IPS-18c (cell line): ENCODE measurements around the gene OSBPL10.

Source experiments
- H3K4me3 ChIP-seq: 2 replicates; pipeline ENCODE4 v1.7.0; 2013; ENCODE audit warnings: low read depth, mild to moderate bottlenecking, low read length, moderate library complexity; ENCODE audit not compliant: insufficient read depth
- H3K9me3 ChIP-seq: one replicate; pipeline ENCODE4 v1.6.1; 2013; ENCODE audit warnings: mild to moderate bottlenecking, low read length, moderate library complexity; ENCODE audit not compliant: control insufficient read depth, insufficient read depth

OSBPL10 gene

GRCh38 chr3:31740397-31740796, 240.7 kb downstream of the OSBPL10 start:
- Histone ChIP-seq H3K9me3 (no peaks in the 10 kb centered on the region), H3K4me3 (no peak overlapping the region)

DNA sequence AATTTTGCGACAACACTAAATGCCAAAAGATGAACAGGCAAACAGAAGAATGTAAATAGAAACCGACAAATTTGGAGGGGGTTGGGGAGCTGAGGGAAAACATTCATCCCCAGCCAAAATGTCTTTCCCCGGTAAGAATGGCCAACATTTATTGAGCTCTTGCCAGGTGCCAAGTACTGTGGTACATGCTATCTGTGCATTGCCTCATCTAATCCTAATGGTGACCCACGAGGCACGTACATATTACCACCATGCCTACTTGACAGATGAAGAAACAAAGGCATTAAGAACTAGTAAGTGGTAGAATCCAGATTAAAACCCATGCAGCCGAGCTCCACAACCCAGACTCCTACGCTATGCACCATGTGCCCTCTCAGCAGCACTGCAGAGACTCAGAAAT, 242.7 kb downstream of the OSBPL10 start:
- Histone ChIP-seq H3K4me3 (no peak overlapping the region), H3K9me3 (no peaks in the 10 kb centered on the region)

GRCh38 chr3:31735667-31736066, 245.4 kb downstream of the OSBPL10 start:
- Histone ChIP-seq H3K9me3 (no peaks in the 10 kb centered on the region), H3K4me3 (no peak overlapping the region)

- no peak overlapping the region for H3K4me3 ChIP-seq
These were observed 247.8 kb downstream of the OSBPL10 start for GRCh38 chr3:31733234-31733667.

DNA sequence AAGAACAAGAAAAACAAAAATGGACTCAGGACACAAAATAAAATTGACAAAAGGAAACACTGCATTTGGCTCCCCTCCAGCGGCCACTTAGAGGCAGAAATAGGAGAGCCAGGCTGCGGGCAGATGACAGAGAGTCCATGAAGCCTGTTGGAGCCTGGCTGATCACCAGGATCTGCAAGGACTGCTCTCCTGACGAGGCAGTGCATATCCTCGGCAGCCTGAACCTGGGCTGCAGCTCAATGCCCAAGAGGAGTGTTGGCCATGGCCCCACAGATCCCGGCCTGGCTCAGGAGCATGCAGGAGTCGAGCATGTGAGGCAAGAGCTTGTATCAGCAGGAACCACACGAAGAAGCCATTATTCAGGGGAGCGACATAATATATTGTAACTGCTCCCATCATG, 248.5 kb downstream of the OSBPL10 start:
- no peak overlapping the region for H3K4me3 ChIP-seq
- no peaks in the 10 kb centered on the region for H3K9me3 ChIP-seq

More at GRCh38 chr3:31733234-31733667, 247.8 kb downstream of the OSBPL10 start:
- no peaks in the 10 kb centered on the region for H3K9me3 ChIP-seq

GRCh38 chr3:31729573-31729972, 251.5 kb downstream of the OSBPL10 start:
- H3K4me3 ChIP-seq: no peak overlapping the region

DNA sequence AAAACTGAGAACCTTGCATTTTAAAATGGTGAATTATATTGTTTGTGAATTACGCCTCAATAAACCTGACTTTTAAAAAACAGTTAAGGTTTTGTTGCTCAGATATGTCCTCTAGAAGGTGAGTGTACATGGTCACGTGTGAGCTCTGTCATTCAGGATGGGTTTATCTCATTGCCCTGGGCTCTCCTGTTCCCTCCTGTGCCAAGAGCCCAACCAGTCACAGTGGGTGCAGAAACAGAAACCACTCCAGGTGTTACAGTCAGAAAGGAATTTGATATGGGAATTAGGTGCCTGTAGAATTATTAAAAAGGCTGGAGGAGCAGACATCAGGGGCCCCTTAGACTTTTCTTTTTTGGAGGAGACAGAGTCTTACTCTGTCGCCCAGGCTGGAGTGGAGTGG, 252.0 kb downstream of the OSBPL10 start:
- H3K9me3 ChIP-seq: no peaks in the 10 kb centered on the region
- no peak overlapping the region for H3K4me3 ChIP-seq

More at GRCh38 chr3:31729573-31729972, 251.5 kb downstream of the OSBPL10 start:
- H3K9me3 ChIP-seq: no peaks in the 10 kb centered on the region

DNA sequence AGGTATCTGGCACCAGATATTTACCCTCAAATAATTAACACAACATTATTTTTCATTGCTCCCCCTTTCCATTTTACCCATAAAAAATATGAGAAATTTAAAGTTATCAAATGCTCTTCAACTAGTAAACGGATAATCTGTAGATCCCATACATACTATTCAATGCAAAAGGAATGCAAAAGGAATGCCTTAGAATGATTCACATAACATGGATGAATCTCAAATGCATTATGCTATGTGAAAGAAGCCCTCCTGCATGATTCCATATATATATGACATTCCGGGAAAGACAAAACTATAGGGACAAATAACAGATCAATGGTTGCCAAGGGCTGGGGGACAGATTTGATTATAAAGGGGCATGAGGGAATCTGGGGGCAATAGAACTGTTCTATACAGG, 252.7 kb downstream of the OSBPL10 start:
- Histone ChIP-seq H3K9me3 (no peaks in the 10 kb centered on the region), H3K4me3 (no peak overlapping the region)

DNA sequence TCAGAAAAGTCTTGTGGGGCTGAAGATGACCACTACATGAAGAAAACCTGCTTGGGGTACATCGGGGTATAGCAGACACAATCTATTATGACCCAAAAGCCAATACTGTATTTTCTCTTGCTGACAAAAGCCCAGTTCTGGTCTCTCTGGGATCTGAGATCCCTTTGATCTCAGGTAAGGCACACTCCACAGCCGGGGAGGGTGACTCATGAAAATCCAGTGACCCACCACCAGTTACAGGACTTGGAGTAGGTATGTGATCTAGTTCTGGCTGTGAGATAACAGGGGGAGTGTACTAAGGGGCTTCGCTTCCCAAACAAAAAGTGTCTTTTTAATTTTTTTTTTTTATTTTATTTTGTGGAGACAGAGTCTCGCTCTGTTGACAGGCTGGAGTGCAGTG, 255.1 kb downstream of the OSBPL10 start:
- no peak overlapping the region for H3K4me3 ChIP-seq
- no peaks in the 10 kb centered on the region for H3K9me3 ChIP-seq

DNA sequence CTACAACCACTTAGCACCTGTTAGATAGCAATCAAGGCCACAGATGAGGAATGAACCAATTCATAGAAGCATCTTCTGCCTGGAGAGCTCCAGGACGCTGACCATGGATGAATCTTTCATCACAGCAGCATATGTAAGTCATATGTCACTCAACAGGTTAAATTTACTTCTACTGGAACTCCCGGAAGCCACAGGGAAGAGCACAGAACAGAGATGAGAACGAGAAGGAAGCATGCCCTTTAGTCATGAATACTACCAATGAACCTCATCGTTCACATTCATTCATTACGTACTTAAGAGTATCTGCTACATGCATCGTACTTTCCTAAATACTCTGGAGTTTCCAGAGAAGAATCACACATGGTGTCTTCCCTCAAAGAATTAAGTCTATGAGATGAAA, 255.5 kb downstream of the OSBPL10 start:
- Histone ChIP-seq H3K9me3 (no peaks in the 10 kb centered on the region), H3K4me3 (no peak overlapping the region)

GRCh38 chr3:31724651-31725050, 256.4 kb downstream of the OSBPL10 start:
- H3K9me3 ChIP-seq: no peaks in the 10 kb centered on the region

DNA sequence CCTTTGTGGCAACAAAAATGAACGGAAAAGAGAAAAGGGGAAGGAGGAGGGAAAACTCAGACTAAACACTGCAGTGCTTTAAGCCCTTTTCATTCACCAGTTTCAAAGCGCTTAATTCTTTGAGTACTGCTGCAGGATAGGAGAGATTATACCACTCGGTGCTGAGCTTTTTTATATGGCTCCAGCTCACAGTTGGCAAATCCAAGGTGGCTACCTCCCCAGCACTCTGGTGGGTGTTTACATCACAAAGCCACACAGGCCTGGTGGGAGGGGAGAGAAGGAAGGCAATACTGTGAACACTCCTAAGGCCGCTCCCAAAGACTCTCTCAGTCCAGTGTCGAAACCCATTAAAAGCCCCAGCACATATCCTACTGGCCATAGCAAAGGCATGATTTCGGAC, 256.9 kb downstream of the OSBPL10 start:
- H3K4me3 ChIP-seq: no peak overlapping the region
- H3K9me3 ChIP-seq: no peaks in the 10 kb centered on the region

More at GRCh38 chr3:31724651-31725050, 256.4 kb downstream of the OSBPL10 start:
- no peak overlapping the region for H3K4me3 ChIP-seq

DNA sequence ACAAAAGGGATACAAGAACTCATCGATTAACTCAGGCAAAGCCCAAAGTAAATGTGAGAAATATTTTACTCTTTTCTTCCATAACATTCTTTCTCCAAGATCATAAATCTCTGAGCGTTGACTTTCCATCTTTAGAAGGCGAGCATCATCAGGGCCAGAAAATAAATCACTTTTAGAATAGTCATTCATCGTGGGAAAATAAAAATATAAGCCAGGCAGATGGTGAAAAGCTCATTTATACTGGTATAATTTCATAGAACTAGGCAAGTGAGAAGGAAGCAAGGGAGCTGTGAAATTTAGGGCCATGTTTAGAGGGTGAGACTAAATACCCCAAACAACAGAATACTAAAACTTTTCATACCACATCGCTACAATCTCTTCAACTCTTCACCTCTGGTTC, 257.4 kb downstream of the OSBPL10 start:
- Histone ChIP-seq H3K9me3 (no peaks in the 10 kb centered on the region), H3K4me3 (no peak overlapping the region)

DNA sequence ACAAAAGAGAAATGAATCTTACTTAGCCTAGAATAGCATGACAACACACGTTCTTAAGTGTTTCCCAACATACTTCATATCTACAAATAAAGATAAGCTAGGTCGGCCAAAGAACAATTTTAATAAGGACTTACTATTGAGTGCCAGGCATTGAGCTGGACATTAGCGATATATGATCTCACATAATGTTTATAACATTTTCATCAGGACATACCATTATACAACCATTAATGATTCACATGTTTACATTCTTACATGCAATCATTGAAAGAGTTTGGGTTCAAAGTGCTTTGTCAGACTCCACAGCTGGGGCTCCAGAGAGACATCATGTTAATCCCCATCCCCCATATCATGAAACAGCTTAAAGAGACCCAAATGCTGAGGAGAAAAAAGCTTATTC, 259.4 kb downstream of the OSBPL10 start:
- no peak overlapping the region for H3K4me3 ChIP-seq
- no peaks in the 10 kb centered on the region for H3K9me3 ChIP-seq

GRCh38 chr3:31714495-31715280, 266.4 kb downstream of the OSBPL10 start:
- Histone ChIP-seq H3K9me3 (no peaks in the 10 kb centered on the region), H3K4me3 (no peak overlapping the region)

DNA sequence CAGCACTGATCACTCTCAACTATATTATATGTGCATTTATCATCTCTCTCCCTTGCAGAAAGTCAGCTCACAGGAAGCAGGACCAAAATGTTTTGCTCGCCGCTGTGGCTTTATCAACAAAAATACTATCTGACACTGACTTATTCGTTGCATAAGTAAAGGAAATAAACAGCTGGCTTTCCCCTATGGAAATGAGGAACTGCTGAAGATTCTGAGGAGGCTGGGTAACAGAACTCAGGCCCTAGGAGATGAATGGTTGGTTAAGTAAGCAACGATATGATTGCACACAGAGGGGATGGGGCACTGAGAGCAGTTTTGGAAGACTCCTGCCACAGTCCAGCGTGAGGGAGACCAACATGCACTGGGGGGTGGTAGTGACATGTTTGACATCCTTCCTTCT, 267.2 kb downstream of the OSBPL10 start:
- Histone ChIP-seq H3K9me3 (no peaks in the 10 kb centered on the region), H3K4me3 (no peak overlapping the region)

DNA sequence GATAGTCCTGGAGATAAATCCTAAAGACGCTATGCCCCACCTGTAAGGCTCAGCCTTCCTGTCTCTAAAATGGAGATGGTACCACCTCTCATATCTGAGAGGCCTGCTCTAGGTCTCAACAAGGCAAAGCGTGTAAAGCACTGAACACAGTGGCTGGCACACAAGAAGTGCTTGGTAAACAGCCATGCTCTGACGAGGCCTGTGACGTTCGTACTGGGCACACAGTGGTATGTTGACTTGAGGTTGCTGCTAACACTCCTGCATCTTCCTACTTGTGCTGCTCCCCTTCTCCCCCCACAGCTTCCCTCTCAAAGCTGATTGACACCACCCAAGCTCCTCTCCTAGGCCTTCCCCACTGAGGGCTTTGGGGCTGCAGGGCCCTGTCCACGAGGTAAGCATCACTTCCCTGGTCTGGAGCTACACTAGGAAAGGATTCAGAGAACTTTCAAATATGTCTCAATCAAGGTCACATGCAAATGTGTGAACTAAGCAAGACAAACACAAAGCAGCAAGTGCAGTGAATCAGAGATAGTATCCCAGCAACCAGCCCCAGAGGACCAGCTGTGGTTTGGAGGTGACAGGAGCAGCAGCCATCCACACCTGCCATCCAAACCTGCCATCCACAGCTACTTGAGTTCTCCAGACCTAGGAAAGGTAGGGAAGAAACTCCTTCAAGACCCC, 270.8 kb downstream of the OSBPL10 start:
- Histone ChIP-seq H3K9me3 (no peaks in the 10 kb centered on the region), H3K4me3 (no peak overlapping the region)

DNA sequence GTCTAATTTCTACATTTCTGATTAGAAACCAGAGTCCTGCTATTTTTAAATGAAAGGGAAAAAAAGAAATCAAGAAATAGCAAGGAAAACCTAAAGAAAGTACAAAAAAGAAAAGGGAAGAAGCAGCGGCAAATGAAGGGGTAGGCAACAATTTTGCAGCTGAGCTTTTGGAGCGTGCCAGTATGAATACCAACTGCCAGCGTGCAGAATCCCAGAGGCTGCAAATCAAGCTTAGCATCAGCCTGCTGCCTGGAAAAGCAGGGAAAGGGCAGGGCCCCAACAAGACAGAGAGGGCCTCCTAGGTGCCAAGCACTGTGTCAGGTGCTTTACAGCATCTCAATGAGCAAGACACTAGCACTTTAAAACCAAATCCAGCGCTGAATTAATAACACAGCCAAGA, 271.5 kb downstream of the OSBPL10 start:
- Histone ChIP-seq H3K4me3 (no peak overlapping the region), H3K9me3 (no peaks in the 10 kb centered on the region)
